GM12878 (cell line): Measurements from ENCODE around the gene KCND3. TPM values are rescaled to one million over a fixed set of nuclear protein-coding genes. Genes with fewer than 3 reads are reported as not detected.

ENCODE experiments used
- ATAC-seq: fragments of 200-7000 bp; cut with Tn5 transposase; 3 replicates; pipeline ENCODE4 v1.9.1; 2020; ENCODE audit warnings: mild to moderate bottlenecking, moderate library complexity
- BruUV-seq: library from RNA; stranded (reverse); fragments of 400-500 nt; replicated peaks from 2 replicates; lab custom pipeline; 2021; lab: Mats Ljungman, UMichigan
- CTCF ChIA-PET: fragments of 300-600 bp; sonication (Branson Sonifier 250); formaldehyde crosslinking; extraction: SDS; loops from one replicate; lab custom pipeline; 2021; ENCODE audit warnings: inconsistent platforms; lab: Yijun Ruan, JAX
- POLR2A ChIA-PET: fragments of 350-600 bp; formaldehyde crosslinking; extraction: SDS; loops from one replicate; lab custom pipeline; 2021; ENCODE audit warnings: inconsistent platforms; lab: Charles Lee
- RAD21 ChIA-PET: fragments of 300-600 bp; sonication (Branson Sonifier 250); formaldehyde crosslinking; loops from one replicate; lab custom pipeline; 2023; ENCODE audit warnings: antibody characterized with exemption; ENCODE audit not compliant: unreplicated experiment; lab: Charles Lee
- SMC1A ChIA-PET: fragments of 300-600 bp; sonication (Branson Sonifier 250); formaldehyde crosslinking; loops from one replicate; lab custom pipeline; 2023; ENCODE audit not compliant: unreplicated experiment, uncharacterized antibody; lab: Charles Lee
- DNase-seq: peaks from one replicate; pipeline ENCODE4 v3.0.0-alpha.2; 2011; ENCODE audit warnings: low read depth, low spot score
- FAIRE-seq: peaks from 3 replicates; lab custom pipeline; 2011; peaks lifted over from hg19 to GRCh38; lab: Jason Lieb, UNC
- H2AFZ ChIP-seq: 2 replicates; pipeline ENCODE4 v1.6.0; 2011; ENCODE audit warnings: low read depth, low read length, control low read depth; ENCODE audit not compliant: control insufficient read depth
- H3K27ac ChIP-seq: 2 replicates; pipeline ENCODE4 v1.5.1; 2011; ENCODE audit warnings: control low read depth; ENCODE audit not compliant: control insufficient read depth, insufficient read depth
- H3K27me3 ChIP-seq, 2 experiments: replicated peaks in 1 of 2; 2 replicates each; pipeline versions ENCODE4 v1.6.0 to v1.6.1; 2011; ENCODE audit warnings: low read length in 1 of 2; ENCODE audit not compliant: control insufficient read depth in 2 of 2, insufficient read depth in 2 of 2
- H3K36me3 ChIP-seq, 2 experiments: 2 replicates each; pipeline ENCODE4 v1.5.1; 2011; ENCODE audit warnings: low read length in 1 of 2; ENCODE audit not compliant: control insufficient read depth in 2 of 2, insufficient read depth in 2 of 2
- H3K4me1 ChIP-seq: 2 replicates; pipeline ENCODE4 v1.6.1; 2011; ENCODE audit warnings: mild to moderate bottlenecking, low read length, moderate library complexity, mixed read lengths; ENCODE audit not compliant: control insufficient read depth, insufficient read depth
- H3K4me2 ChIP-seq: 2 replicates; pipeline ENCODE4 v1.6.0; 2011; ENCODE audit warnings: control low read depth; ENCODE audit not compliant: control insufficient read depth, insufficient read depth
- H3K4me3 ChIP-seq: fragments of 200-600 bp; sonication (generic); 2 replicates; pipeline ENCODE4 v1.5.1; 2016
- H3K79me2 ChIP-seq: 2 replicates; pipeline ENCODE4 v1.6.0; 2011; ENCODE audit warnings: low read length; ENCODE audit not compliant: control insufficient read depth, insufficient read depth
- H3K9ac ChIP-seq: 2 replicates; pipeline ENCODE4 v1.8.0; 2011; ENCODE audit warnings: low read length, control low read depth, mixed read lengths; ENCODE audit not compliant: control insufficient read depth, insufficient read depth
- H3K9me3 ChIP-seq: replicated peaks from 3 replicates; pipeline ENCODE4 v1.5.1; 2011; ENCODE audit warnings: mild to moderate bottlenecking, low read length; ENCODE audit not compliant: control insufficient read depth, insufficient read depth
- H4K20me1 ChIP-seq: 2 replicates; pipeline ENCODE4 v1.6.0; 2011; ENCODE audit not compliant: control insufficient read depth, insufficient read depth
- LARP7 ChIP-seq: fragments of 450-650 bp; IDR thresholded peaks from 2 replicates; pipeline ENCODE4 v1.6.1; 2017; ENCODE audit warnings: mild to moderate bottlenecking
- NFIC ChIP-seq: IDR thresholded peaks from 2 replicates; pipeline ENCODE4 v1.6.1; 2012; ENCODE audit warnings: low read depth, mild to moderate bottlenecking, inconsistent platforms, low read length, moderate library complexity
- POU2F2 ChIP-seq: IDR thresholded peaks from 3 replicates; pipeline ENCODE4 v1.6.1; 2011; ENCODE audit warnings: low read depth, mild to moderate bottlenecking, low read length, borderline replicate concordance
- RAD21 ChIP-seq: IDR thresholded peaks from 2 replicates; pipeline ENCODE4 v1.6.1; 2011; ENCODE audit warnings: mild to moderate bottlenecking, low read depth, low read length, moderate library complexity; ENCODE audit not compliant: insufficient read depth
- RUNX3 ChIP-seq: IDR thresholded peaks from 2 replicates; pipeline ENCODE4 v1.6.1; 2012; ENCODE audit warnings: low read length, inconsistent platforms
- SMAD5 ChIP-seq: IDR thresholded peaks from 2 replicates; pipeline ENCODE4 v1.6.1; 2016; ENCODE audit warnings: antibody characterized with exemption, low read depth
- SMARCA5 ChIP-seq: fragments of 450-650 bp; IDR thresholded peaks from 2 replicates; pipeline ENCODE4 v1.6.1; 2017; ENCODE audit warnings: mild to moderate bottlenecking
- SMC3 ChIP-seq: IDR thresholded peaks from 2 replicates; pipeline ENCODE4 v1.6.1; 2011; ENCODE audit warnings: low read length, improper control_type of control experiment, borderline replicate concordance
- TAF1 ChIP-seq: IDR thresholded peaks from 2 replicates; pipeline ENCODE4 v1.6.1; 2011; ENCODE audit warnings: mild to moderate bottlenecking, low read depth, low read length, borderline replicate concordance
- ZZZ3 ChIP-seq: IDR thresholded peaks from 2 replicates; pipeline ENCODE4 v1.6.1; 2011; ENCODE audit warnings: low read depth; ENCODE audit not compliant: control insufficient read depth, insufficient read length
- WGBS: methylation state at CpG from one replicate; pipeline ENCODE4 v1.1.6; 2016; ENCODE audit warnings: low lambda C conversion rate; ENCODE audit not compliant: insufficient replicate concordance, insufficient coverage; ENCODE audit errors: missing lambda C conversion rate; 5-methylcytosine and 5-hydroxymethylcytosine counted together
- in situ Hi-C: fragments of 300-500 bp; cut with MboI; formaldehyde crosslinking; loops from 9 replicates; pipeline ENCODE4 v1.14.3; 2018; ENCODE audit warnings: mixed read lengths
- intact Hi-C: fragments of 100-400 bp; cut with micrococcal nuclease; formaldehyde crosslinking; loops from one replicate; pipeline ENCODE4 v1.14.2; 2022; ENCODE audit not compliant: unreplicated experiment
- polyA plus RNA-seq, 11 experiments: library from polyadenylated mRNA; depleted of rRNA in 4 of 11; unstranded in 6 of 11; stranded (reverse) in 5 of 11; fragments of >200 nt; fragmentation: Nextera tagmentation in 4 of 11; fragmentation: Illumina TruSeq in 1 of 11; extraction: Ambion mirVana in 4 of 11; extraction: Trizol in 1 of 11; gene quantifications; 1 replicate in 1 of 11; 2 replicates in 10 of 11; pipeline versions ENCODE4 v1.2.1 to v1.2.3, GENCODE V29; 2011 to 2016; ENCODE audit warnings: inconsistent platforms in 2 of 11, missing spikeins in 2 of 11, low read depth in 1 of 11
- total RNA-seq, 4 experiments: library from RNA; depleted of rRNA in 3 of 4; stranded (reverse); fragments of >200 nt in 3 of 4; fragmentation: Illumina TruSeq in 1 of 4; extraction: Trizol in 1 of 4; gene quantifications; 2 replicates each; pipeline versions ENCODE4 v1.2.1 to v1.2.3, GENCODE V29; 2013 to 2021
- TF ChIP-seq, protein P1 (sequence below): fragments of 450-650 bp; IDR thresholded peaks from 2 replicates; pipeline ENCODE4 v1.6.1; 2014; ENCODE audit warnings: mild to moderate bottlenecking
- TF ChIP-seq, protein P2 (sequence below), 3 experiments: IDR thresholded peaks in 2 of 3; conservative IDR thresholded peaks in 1 of 3; 2 replicates each; pipeline ENCODE4 v1.5.1; 2011; ENCODE audit warnings: low read depth in 3 of 3, low read length in 3 of 3, mild to moderate bottlenecking in 3 of 3, control low read depth in 2 of 3, moderate library complexity in 2 of 3, inconsistent platforms in 1 of 3, mixed read lengths in 1 of 3; ENCODE audit not compliant: control insufficient read depth in 2 of 3, insufficient read depth in 1 of 3; ENCODE audit errors: extremely low read depth in 1 of 3

The KCND3 gene
- total and polyA plus RNA-seq, 10 of the 15 experiments (the other 5 are each of a cell fraction or from before 2014, with no cell fraction given), result 0.02 TPM; not detected in 9

DNA sequence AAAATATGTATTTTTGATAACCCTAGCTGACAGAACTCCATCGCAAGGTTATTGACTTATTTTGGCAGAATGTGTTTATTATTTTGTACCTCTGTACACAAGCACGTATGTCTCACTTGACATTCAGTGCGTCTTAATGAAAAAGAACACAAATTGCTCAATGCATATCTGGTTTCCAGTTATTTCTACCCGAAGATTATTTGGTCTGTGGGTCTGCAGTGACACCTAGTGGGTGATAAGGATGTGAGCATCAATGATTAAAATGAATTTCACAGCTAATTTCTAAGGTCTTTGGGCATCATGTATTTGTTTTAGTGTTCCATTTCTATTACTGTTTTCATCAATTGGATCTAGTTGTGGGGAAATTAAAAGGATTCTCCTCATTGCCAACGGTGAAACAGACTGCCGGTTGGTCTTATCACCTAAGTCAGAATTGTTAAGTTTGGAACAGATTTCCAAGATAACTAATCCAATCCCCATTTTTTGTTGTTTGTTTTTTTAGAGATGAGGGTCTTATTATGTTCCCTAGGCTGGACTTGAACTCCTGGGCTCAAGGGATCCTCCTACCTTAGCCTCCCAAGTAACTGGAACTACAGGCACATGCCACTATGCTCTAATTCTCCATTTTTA, 219.8 kb downstream of the KCND3 start:
- Histone ChIP-seq H3K79me2 (no peaks in the 10 kb centered on the region; the same call in 1 of the 2 replicates), H4K20me1 (no peaks in the 10 kb centered on the region), H3K36me3 (peaks cover 0 to 15% of the 10 kb centered on the region in 2 experiments; a peak in 2 of 4 replicates), H3K9ac (no peak overlapping the region), H3K27me3 (no peaks in the 10 kb centered on the region), H3K27ac (no peak overlapping the region), H3K9me3 (no peaks in the 10 kb centered on the region), H3K4me2 (no peak overlapping the region), H3K4me1 (no peaks in the 10 kb centered on the region), H2AFZ (no peak overlapping the region), H3K4me3 (no peak overlapping the region)
- RAD21 ChIA-PET, result interaction anchor here (0.7 to 5.0 kb wide), 18 partner anchors 9 to 988 kb away, joined by 3 to 58 read pairs (median 6); no protein-coding TSS in a partner anchor
- POLR2A ChIA-PET, result interaction anchor here (0.6 kb wide), 1 partner anchor 13 kb away, joined by 3 read pairs; no protein-coding TSS in a partner anchor
- SMC1A ChIA-PET, result interaction anchor here (0.6 to 6.7 kb wide), 28 partner anchors 9 to 739 kb away, joined by 3 to 101 read pairs (median 5); partner anchors contain the start of gene DDX20
- DNase-seq, result peak; percentile 44
- in situ Hi-C loops, result loop anchor here (10.0 kb wide), 1 partner anchor 545 kb away; the partner anchor contains the start of gene CHI3L2
- BruUV-seq, result no TSS peak
- WGBS, result 46% methylated on average over 6 of the region's 6 CpGs
- peak; percentile 79 for ATAC-seq
- CTCF ChIA-PET, result interaction anchor here (0.5 to 8.7 kb wide), 45 partner anchors 9 to 1623 kb away, joined by 3 to 119 read pairs (median 3); partner anchors contain the start of genes ADORA3, DDX20 and TMIGD3
- intact Hi-C loops, result loop anchor here (1.0 to 10.0 kb wide), 4 partner anchors 54 to 547 kb away; no protein-coding TSS in a partner anchor
- TF ChIP-seq NFIC (no peak), RAD21 (peak; percentile 92), ZZZ3 (no peak), TAF1 (no peak), SMAD5 (no peak), RUNX3 (0 out of 2 replicates have a peak, but pooled peaks have one; percentile 19), LARP7 (no peak), SMARCA5 (peak; percentile 62; the same call in 1 of the 2 replicates), SMC3 (peak; percentile 75; the same call in 1 of the 2 replicates), POU2F2 (peak; percentile 23; the same call in 1 of the 3 replicates)
- TF ChIP-seq, protein P1, sequence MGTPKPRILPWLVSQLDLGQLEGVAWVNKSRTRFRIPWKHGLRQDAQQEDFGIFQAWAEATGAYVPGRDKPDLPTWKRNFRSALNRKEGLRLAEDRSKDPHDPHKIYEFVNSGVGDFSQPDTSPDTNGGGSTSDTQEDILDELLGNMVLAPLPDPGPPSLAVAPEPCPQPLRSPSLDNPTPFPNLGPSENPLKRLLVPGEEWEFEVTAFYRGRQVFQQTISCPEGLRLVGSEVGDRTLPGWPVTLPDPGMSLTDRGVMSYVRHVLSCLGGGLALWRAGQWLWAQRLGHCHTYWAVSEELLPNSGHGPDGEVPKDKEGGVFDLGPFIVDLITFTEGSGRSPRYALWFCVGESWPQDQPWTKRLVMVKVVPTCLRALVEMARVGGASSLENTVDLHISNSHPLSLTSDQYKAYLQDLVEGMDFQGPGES, result no peak
- TF ChIP-seq, protein P2, sequence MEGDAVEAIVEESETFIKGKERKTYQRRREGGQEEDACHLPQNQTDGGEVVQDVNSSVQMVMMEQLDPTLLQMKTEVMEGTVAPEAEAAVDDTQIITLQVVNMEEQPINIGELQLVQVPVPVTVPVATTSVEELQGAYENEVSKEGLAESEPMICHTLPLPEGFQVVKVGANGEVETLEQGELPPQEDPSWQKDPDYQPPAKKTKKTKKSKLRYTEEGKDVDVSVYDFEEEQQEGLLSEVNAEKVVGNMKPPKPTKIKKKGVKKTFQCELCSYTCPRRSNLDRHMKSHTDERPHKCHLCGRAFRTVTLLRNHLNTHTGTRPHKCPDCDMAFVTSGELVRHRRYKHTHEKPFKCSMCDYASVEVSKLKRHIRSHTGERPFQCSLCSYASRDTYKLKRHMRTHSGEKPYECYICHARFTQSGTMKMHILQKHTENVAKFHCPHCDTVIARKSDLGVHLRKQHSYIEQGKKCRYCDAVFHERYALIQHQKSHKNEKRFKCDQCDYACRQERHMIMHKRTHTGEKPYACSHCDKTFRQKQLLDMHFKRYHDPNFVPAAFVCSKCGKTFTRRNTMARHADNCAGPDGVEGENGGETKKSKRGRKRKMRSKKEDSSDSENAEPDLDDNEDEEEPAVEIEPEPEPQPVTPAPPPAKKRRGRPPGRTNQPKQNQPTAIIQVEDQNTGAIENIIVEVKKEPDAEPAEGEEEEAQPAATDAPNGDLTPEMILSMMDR (IDR thresholded peaks at IDR 0.05 in 2 of 3, conservative IDR thresholded peaks at IDR 0.05 in 1 of 3; ENCODE audit: control insufficient read depth in 2 of 3, extremely low read depth in 1 of 3, insufficient read depth in 1 of 3, low read depth in 3 of 3, low read length in 3 of 3), result peak; percentile 66 to 87 (median 78)
- FAIRE-seq, result peak; percentile 73
